HG02884 (cell line): ENCODE measurements around the gene GLT1D1.
A peak's percentile ranks its signal among the peaks of the same experiment; 100 is the strongest.
"Not testable (repeated sequence)": the region's sequence is repeated elsewhere in the genome, so short reads cannot be mapped to it uniquely, and the experiment has no call there.

Source experiments
- ATAC-seq: cut with Tn5 transposase; IDR thresholded peaks from one replicate; pipeline ENCODE4 v1.9.1; 2021; ENCODE audit warnings: mild to moderate bottlenecking, moderate library complexity; ENCODE audit not compliant: unreplicated experiment

GLT1D1 gene

DNA sequence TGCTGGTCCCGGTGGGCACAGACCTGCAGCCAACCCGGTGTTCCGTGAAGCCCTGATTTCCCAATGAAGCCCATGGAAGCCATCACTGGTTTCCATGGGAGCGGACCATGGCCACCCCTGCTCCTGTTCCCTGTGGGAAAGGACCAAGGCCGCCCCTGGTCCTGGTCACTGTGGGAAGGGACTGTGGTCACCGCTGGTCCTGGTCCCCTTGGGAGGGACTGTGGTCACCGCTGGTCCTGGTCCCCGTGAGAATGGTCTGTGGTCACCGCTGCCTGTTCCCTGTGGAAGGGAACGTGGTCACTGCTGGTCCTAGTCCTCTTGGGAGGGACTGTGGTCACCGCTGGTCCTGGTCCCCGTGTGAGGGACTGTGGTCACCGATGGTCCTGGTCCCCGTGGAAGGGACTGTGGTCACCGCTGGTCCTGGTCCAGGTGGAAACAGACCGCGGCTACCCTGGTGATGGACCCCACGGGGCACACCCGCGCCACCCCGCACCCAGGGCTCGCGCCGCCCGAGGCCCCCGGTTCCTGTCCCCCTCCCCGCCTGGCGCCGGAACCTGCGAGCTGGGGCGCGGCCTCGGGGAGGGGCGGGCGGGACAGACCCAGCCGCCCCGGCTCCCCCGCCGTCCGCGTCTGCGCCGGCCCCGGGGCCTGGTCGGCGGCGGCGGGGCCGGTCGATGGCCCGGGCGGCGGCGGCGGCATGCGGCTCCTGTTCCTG is at the start of gene GLT1D1:
TSS of gene GLT1D1 (plus strand) at position 594 of the 715 bp plus-strand sequence. CDS start at position 698, 104 bp downstream.
- ATAC-seq: no peak

DNA sequence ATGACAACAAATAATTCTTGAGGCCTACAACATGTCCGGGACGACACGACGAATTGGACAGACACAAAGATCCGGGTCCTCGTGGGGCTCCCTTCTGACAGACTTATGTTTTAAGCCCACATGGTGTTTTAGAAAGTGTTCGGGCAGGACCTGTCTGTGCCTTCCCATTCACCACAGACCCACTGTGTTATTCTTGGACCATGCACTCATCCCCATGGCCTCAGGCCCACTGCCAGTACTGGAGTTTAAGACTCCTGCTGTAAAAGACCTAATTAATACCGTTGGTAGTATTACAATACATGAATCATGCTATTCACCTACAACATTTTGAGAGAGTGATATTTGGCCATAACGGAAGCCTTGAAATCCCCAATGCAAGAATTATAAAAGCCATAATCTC is 49.5 kb upstream of the GLT1D1 start:
- no peak for ATAC-seq

DNA sequence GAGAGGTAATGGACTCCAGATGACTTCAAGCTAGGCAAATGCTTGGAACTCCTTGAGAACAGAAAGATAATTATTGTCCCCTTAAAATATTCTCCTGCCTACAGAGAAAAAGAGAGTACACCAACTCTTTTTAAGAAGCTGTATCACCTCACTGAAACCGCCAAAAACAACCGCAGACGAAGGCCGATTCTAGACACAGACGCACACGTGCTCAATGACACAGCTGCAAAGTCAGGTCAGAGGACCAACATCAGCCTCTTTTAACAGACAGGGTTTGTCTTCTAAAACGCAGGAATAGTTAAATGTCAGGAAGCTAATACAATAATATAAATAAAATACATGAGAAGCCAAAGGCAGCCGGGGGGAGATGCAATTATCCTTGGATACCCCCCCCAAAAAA is 48.5 kb upstream of the GLT1D1 start:
- ATAC-seq: no peak

DNA sequence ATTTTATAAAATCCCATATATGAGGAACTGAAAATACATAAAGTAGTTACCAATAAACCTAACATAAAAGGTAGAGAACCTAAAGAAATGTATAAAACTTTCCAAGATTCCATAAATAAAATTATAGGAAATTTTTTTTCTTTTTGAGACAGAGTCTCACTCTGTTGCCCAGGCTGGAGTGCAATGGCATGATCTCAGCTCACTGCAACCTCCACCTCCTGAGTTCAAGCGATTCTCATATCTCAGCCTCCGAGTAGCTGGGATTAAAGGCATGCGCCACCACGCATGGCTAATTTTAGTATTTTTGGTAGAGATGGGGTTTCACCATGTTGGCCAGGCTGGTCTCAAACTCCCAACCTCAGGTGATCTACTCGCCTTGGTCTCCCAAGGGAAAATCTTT is 47.9 kb upstream of the GLT1D1 start:
- not testable (repeated sequence) for ATAC-seq

DNA sequence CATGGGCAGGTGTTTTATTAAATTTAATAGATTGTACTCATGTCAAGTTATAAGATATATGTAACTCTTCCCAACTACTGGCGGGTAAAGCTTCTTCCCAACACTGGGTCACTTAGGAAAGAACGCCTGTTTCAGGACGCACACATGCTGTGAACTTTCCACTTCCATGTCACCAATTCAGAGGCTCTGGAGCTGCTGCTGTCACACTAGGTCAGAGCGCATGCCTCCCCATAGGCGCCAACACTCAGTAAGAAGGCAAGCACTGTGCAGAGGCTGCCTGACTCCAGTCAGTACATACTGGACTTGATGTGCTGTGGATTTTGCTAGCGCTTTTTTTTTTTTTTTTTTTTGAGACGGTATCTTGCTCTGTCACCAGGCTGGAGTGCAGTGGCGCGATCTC is 46.7 kb upstream of the GLT1D1 start:
- no peak for ATAC-seq

DNA sequence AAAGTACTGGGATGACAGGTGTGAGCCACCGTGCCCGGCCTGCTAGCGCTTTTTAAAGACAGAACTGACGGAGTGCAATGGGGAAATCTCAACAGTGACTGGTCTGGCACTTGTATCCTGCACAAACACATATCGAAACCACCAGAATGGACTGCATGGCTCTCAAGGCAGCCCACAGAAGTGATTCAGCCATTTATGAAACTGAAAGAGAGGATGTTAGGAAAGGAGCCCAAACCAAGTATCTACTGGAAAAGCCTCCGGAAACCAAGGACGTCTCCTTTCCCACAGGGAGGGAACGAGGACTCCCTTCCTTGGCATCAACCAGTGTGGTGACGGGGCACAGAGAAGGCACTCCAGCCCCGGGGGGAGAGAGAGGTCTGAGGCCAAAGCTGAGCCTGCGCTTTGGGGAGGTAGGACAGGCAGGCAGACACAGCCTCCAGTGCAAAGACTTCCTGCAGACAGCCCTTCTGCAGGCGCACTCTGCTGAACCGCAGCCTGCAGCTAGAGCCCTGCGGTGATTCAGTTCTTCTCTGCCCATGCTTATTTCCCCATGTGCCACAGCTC is 46.0 kb upstream of the GLT1D1 start:
- no peak for ATAC-seq

DNA sequence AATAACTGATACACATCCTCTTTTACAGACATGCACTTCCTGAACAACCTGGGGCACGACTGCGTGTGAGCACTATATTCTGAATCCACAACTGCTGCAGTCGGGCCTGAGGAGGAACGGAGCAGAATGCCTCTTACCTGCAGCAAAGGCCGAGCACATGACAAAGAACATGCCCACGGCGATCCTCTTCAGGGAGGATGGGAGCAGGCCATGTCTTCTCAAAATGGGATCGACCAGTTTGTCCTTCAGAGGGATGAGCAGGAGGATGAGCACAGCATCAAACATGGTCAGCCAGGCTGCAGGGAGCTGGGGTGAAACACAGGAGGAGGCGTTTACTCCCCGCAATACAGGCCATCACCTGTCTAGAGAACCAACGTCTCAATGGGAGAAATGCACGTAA is 44.6 kb upstream of the GLT1D1 start:
- ATAC-seq: no peak

DNA sequence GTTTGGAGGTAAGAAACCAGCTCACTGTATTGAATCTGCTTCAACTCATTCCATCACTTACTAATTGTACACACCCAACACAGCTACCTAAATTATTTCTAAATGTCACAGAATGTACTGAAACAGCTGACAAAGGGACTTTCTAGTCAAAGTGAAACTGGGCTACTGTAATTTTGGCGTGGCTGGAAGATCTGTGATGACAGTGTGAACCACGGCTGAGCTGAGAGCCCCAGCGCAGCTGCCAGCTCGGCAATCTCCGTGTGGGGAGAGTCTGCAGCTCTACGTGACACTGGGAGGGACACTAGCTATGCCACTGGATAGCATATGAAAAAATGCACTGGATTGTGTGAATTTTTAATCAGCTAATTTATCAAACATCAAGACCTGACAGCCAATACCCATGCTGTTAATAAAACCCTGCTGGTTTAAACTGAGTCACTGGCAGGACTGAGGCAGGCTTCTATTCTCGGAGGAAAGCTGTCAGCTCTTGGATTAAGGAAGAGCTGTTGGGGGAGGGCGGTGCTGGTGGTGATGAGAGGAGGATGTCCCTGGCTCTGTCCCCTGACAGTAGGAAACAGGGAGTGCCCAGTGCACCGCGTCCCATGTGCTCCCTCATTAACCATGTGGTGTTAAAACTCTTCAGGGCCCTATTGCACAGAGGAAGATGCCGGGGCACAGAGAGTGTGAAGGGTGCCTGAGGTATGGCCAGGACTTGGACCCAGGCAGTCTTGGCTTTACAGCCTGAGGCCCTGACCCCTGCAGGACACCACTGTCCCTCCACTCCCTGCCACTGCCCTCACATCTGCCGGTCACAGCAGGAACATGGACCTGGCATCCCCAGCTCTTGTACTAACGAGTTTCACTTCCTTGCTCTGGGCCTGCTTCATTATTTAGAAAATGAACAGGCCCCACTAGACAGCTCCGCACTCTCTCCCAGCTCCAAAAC is 42.8 kb upstream of the GLT1D1 start:
- ATAC-seq: peak; percentile 61

DNA sequence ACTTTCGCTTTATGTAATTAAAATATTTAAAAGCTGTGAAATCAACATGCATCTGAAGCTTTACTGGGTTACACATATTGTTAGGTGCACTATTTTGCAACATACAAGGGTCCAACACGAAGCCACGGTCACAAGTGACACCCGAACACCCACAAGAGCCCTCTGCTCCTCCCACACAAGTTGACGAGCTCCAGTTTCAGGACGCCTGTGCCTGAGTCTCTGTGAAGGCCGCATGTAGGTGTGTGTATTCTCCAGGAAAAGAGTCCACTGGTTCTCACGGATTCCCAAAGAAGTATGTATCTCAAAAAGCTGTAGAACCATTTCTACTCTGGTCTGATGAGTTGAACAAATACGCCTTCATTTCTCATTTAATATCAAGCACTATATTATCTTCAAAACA is 41.5 kb upstream of the GLT1D1 start:
- no peak for ATAC-seq

DNA sequence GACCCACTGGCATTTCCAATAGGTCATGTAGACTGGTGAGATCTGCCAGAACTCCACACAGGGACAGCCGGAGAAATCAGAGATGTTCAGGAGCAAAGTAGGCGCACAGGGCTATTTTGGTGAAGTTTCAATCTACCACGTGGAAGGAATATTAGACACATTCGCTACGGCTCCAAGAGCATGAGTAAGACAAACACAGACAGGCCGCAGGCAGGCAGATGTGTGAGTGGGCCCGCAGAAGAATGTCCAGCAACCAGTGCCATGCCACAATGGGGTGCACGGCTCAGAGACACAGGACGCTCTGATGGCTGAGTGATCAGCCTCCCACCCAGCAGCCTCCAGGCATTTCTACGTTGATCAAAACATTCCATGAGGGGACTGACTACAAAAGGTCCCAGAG is 39.9 kb upstream of the GLT1D1 start:
- no peak for ATAC-seq

DNA sequence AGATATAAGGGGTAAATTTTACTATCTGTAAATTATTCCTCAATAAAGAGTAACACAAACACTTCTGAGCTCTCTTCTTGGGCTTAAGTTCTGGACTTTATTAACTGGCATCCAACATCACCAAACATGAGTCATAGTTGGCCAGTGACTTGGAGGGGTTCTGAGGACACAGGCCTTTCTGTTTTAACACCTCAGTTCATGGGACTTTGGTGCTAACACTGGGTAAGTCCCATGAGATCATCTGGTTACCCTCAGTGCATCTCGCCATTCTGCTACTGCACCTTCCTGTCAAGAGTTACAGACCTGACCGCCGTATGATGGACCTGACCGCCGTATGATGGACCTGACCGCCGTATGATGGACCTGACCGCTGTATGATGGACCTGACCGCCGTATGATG is 39.4 kb upstream of the GLT1D1 start:
- ATAC-seq: no peak

DNA sequence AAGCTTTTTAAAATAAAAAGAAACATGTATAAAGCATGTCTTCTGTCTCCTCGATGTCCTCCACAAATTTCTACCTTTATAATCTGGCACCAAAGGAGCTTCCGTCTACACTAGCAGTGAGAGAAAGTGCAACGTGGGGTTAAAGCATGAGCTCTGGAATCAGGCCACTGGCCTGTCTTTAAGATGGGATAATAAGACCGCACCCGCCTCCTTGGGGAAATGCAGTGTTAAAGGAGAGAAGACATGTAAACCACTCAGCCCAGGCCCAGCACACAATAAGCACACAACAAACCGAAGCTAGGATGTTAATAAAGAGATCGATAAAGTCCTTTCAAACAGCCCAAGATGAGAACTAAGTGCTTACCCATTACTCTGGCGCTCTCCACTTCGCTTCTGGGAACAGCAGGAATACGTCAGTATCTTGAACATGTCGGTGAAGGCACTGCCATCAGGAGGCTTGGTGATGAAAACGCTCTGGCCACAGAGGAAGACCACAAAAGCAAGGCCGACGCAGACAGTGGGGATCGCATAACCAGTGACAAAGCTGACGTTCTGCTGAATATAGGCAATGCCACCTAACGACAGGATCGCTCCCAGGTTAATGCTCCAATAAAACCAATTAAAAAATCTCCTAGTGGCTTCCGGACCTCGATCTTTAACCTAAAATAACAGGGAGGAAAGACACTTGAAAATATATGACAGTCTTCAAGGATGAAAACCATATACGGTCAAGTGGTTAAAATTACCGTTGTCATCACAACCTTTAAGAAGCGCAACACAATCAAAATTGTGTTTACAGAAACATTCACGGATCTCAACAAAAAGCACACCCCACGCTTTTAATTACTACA is 38.6 kb upstream of the GLT1D1 start:
- ATAC-seq: no peak

DNA sequence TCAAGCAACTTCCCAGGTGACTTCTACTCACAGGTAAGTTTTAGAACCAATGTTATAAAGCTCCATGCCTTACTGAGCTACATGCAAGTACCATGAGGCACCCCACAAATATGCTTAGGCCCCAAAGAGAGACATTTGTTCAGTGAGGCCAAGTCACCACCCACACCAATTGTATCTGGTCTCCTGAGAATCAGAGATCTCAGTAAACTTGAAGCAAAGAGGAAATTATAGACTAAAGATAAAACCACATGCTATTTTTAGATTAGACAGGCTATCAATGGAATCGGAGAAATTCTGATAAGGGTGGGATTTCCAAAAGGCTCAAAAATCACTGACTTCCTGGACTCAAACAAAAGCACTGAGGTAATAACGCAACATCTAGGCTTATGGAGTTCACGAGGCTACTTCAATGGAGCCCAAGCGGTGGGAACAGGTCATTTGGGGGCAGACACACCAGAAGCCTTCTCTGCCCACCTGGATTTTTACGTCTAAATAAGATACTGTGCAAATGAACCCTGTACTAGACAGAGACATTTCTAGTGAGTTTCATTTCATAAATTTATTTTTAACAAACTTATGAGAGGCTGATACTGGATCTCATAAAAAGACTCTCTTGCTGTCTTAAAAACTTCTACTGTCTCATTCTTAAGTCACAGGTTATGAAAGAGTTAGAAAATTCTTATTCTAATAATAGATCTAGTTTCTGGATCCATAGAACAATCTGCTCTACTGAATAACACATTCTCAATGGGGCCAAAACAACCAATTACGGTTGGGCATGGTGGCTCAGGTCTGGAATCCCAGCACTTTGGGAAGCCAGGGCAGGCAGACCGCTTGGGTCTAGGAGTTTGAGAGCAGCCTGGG is 37.3 kb upstream of the GLT1D1 start:
- ATAC-seq: no peak

DNA sequence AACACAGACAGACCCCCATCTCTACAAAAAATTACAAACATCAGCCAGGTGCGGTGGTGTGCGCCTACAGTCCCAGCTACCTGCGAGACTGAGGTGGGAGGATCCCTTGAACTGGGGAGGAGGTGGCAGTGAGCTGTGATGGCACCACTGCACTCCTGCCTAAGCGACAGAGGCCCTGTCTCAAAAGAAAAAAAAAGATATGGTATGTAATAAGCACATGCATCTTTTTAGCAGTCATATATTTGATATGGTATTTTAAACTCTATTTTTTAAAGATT is 36.7 kb upstream of the GLT1D1 start:
- ATAC-seq: no peak

DNA sequence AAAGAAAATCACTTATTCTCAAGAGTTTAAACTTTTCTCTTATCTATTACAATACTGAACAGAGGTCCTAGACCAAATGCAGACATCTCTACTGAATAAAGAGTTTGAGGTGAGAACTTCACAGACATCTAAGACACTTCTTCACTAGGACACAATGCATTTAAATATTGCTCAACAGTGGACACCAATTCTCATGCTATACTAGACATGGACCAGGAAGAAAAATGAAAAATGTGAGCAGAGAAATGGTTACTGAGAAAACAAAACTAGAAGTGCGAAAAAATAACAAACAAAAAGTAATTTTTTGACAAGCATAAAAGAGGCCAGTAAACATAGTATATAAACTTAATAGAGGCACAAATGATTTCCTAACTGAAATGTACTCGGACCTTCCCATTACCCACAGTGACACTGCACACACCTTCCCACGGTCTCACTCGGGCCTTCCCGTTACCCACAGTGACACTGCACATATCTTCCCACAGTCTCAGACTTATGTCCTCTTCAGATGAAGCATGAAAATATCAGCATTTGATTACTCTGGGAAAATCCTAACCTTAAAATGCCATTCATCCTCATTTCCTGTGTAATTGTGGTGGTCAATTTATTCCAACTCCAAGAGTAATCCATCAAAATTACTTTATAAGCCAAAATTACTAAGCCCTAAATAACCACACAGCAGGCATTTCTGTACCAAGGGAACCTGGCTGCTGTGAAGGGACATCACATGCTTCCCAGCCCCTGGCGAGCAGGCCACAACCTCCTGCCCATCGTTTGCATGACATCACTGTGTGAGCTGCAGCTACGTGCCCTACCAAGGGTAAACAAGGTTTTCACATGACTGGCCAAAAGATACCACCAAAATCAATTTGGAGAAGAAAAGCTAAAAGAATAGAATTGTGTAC is 35.9 kb upstream of the GLT1D1 start:
- ATAC-seq: peak; percentile 35

DNA sequence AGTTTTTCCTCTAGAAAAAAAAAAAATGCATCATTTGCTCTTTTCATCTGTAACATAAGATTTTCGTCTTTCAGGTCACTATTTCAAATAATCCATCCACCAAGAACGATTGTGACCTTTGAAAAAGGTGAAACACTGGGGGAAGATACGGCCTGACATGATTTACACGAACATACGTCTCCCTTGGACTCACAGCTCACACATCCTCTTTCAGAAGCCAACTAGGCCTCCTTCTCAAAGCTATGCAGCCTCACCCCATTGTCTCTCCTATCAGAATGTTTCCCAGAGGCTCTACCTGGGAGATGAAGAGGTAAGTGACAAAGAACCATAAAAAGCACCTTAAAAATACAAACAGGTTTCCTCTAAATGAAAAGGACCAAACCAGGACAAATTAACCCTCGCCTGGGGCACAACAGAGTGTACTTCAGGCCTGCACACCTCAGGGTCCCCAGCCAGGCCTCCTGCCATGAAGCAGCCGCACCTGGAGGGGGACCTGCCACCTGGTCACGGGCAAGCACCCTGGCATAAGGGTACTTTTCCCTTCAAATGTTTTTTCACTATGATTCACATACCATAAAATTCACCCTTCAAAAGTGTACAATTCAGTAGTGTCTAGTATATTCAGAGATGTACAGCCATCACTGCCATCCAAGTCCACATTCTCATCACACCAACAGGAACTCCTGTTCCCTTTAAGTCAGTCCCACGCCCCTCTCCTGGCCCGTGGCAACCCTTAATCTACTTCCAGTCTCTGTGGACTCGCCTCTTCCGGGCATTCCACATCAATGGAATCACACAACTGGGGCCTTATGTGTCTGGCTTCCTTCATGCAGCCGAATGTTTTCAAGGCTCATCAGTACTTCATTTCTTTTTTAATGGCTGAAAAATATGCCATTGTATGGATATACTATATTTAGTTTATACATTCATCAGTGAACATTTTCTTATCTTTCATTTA is 34.9 kb upstream of the GLT1D1 start:
- ATAC-seq: peak; percentile 29

DNA sequence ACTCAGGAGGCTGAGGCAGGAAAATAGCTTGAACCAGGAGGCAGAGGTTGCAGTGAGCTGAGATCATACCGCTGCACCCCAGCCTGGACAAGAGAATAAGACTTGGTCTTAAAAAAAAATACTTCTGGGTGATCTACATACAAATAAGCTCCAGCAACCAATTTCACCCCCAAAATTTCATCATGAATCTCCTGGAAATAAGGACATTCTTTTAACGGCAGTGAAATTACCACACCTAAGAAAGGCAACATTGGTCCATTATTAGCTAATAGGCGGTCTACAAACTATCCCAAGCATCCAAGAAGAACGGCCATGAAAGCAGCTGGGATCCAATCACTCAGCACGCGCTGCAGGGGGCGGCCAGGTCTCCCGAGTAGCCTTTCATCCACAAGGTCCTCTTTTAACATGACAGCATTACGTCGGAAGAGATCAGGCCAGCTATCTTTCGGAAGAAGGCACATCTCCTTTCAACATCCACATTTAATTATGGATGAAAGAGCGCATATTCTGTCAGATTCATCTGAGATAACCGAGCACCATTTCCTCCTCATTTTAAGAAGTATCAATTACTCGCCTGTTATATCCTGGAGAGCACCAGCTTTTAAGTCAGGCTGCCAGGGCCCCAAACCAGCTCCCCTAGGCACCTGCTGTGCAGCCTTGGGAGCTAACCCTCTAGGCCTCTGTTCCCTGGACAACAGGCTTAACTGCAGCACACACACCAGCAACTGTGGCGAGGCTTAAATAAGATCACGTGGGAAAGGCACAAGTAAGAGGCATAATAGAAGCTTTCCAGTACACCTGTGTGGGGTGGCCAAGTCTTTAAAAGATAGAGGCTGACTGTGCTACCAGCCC is 33.8 kb upstream of the GLT1D1 start:
- ATAC-seq: no peak
